ENCODE data around the gene VWF.

- TF ChIP-seq CTCF (IDR thresholded peaks at IDR 0.05; ENCODE audit: low read depth, low read length) (no peak), POLR2A (IDR thresholded peaks at IDR 0.05; ENCODE audit: extremely low read depth, insufficient read length) (no peak)
- TF ChIP-seq, protein P1, sequence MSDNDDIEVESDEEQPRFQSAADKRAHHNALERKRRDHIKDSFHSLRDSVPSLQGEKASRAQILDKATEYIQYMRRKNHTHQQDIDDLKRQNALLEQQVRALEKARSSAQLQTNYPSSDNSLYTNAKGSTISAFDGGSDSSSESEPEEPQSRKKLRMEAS (IDR thresholded peaks at IDR 0.05; ENCODE audit: low read depth, low read length): no peak
Observed at GRCh38 chr12:6046511-6047180, 77.8 kb downstream of the VWF start.

Measured in NB4 (cell line).